HepG2 (cell line): Measurements from ENCODE around the gene WDR91. TPM values are rescaled to one million over a fixed set of nuclear protein-coding genes. Genes with fewer than 3 reads are reported as not detected.

Experiments used
- ATAC-seq: fragments of 200-7000 bp; cut with Tn5 transposase; 3 replicates; pipeline ENCODE4 v1.9.1; 2020; ENCODE audit warnings: mild to moderate bottlenecking, moderate library complexity
- BruUV-seq: library from RNA; stranded (reverse); fragments of 400-500 nt; replicated peaks from 2 replicates; lab custom pipeline; 2021; lab: Mats Ljungman, UMichigan
- CTCF ChIA-PET: fragments of 300-600 bp; formaldehyde crosslinking; extraction: SDS; loops from one replicate; lab custom pipeline; 2021; ENCODE audit warnings: low total read pairs, inconsistent platforms, low intra/inter-chr PET ratio; lab: Yijun Ruan, JAX
- POLR2A ChIA-PET: fragments of 350-600 bp; sonication (Branson Sonifier 250); formaldehyde crosslinking; loops from one replicate; lab custom pipeline; 2020; ENCODE audit warnings: antibody characterized with exemption, inconsistent platforms; lab: Yijun Ruan, JAX
- DNase-seq: peaks from one replicate; pipeline ENCODE4 v3.0.0-alpha.2; 2015; ENCODE audit warnings: low spot score
- FAIRE-seq: peaks from 3 replicates; lab custom pipeline; 2011; peaks lifted over from hg19 to GRCh38; lab: Jason Lieb, UNC
- H2AFZ ChIP-seq: one replicate; pipeline ENCODE4 v1.6.1; 2011; ENCODE audit warnings: low read length, inconsistent platforms
- H3K27ac ChIP-seq: fragments of 300-600 bp; 3 replicates; pipeline ENCODE4 v1.8.0; 2011; ENCODE audit warnings: mixed run types, mild to moderate bottlenecking, mixed read lengths, low read length, inconsistent platforms; ENCODE audit not compliant: insufficient read depth; ENCODE audit errors: extremely low read length
- H3K27me3 ChIP-seq, 2 experiments: fragments of 200-600 bp in 1 of 2; 2 replicates in 1 of 2; 3 replicates in 1 of 2; pipeline versions ENCODE4 v1.6.0 to v1.8.0; 2011; ENCODE audit warnings: low read length in 2 of 2, mild to moderate bottlenecking in 2 of 2, moderate library complexity in 2 of 2, inconsistent platforms in 1 of 2; ENCODE audit not compliant: insufficient read depth in 2 of 2, control insufficient read depth in 1 of 2
- H3K36me3 ChIP-seq, 2 experiments: fragments of 200-600 bp in 1 of 2; replicated peaks in 1 of 2; 2 replicates in 1 of 2; 3 replicates in 1 of 2; pipeline versions ENCODE4 v1.5.1 to v1.8.0; 2011; ENCODE audit warnings: low read length in 2 of 2, inconsistent platforms in 1 of 2; ENCODE audit not compliant: insufficient read depth in 2 of 2, control insufficient read depth in 1 of 2
- H3K4me1 ChIP-seq: 2 replicates; pipeline ENCODE4 v1.5.1; 2012; ENCODE audit warnings: low read length, inconsistent platforms; ENCODE audit not compliant: insufficient read depth
- H3K4me2 ChIP-seq: 2 replicates; pipeline ENCODE4 v1.6.0; 2011; ENCODE audit warnings: low read depth, low read length, inconsistent platforms
- H3K4me3 ChIP-seq, 3 experiments: fragments of 200-600 bp in 1 of 3; sonication (generic), shearing (Covaris generic) in 1 of 3; replicated peaks in 1 of 3; 2 replicates each; pipeline ENCODE4 v1.5.1; 2011 to 2016; ENCODE audit warnings: low read length in 3 of 3, inconsistent platforms in 2 of 3, low read depth in 2 of 3, mild to moderate bottlenecking in 2 of 3, control low read depth in 1 of 3, mixed read lengths in 1 of 3; ENCODE audit not compliant: insufficient read depth in 1 of 3
- H3K79me2 ChIP-seq: one replicate; pipeline ENCODE4 v1.6.1; 2011; ENCODE audit warnings: low read length, inconsistent platforms; ENCODE audit not compliant: insufficient read depth
- H3K9ac ChIP-seq: 2 replicates; pipeline ENCODE4 v1.6.0; 2011; ENCODE audit warnings: mild to moderate bottlenecking, low read depth, low read length, inconsistent platforms; ENCODE audit not compliant: insufficient read depth
- H3K9me3 ChIP-seq: 2 replicates; pipeline ENCODE4 v1.5.1; 2012; ENCODE audit warnings: mild to moderate bottlenecking, low read length
- H4K20me1 ChIP-seq: 2 replicates; pipeline ENCODE4 v1.6.0; 2011; ENCODE audit warnings: inconsistent platforms, mild to moderate bottlenecking, low read length, moderate library complexity; ENCODE audit not compliant: insufficient read depth
- GABPA ChIP-seq, 2 experiments: IDR thresholded peaks; 2 replicates each; pipeline ENCODE4 v1.6.1; 2011 to 2016; ENCODE audit warnings: low read depth in 2 of 2, low read length in 1 of 2, missing biosample characterization in 1 of 2, missing genetic modification characterization in 1 of 2
- GFI1 ChIP-seq: sonication (generic); formaldehyde crosslinking; IDR thresholded peaks from 2 replicates; pipeline ENCODE4 v1.5.0; 2020; ENCODE audit warnings: missing genetic modification reagents, mild to moderate bottlenecking, borderline replicate concordance
- HNRNPK ChIP-seq: fragments of 200-400 bp; formaldehyde crosslinking; IDR thresholded peaks from 2 replicates; pipeline ENCODE4 v1.6.1; 2018; ENCODE audit warnings: low read length, low read depth, moderate library complexity, mild to moderate bottlenecking; ENCODE audit not compliant: poor library complexity, severe bottlenecking
- KDM4B ChIP-seq: sonication (generic); formaldehyde crosslinking; IDR thresholded peaks from 2 replicates; pipeline ENCODE4 v1.4.0; 2020; ENCODE audit warnings: missing genetic modification reagents
- MTA3 ChIP-seq: sonication (generic); formaldehyde crosslinking; IDR thresholded peaks from 2 replicates; pipeline ENCODE4 v1.4.0; 2020; ENCODE audit warnings: missing genetic modification reagents
- NR2F2 ChIP-seq: IDR thresholded peaks from 2 replicates; pipeline ENCODE4 v1.6.1; 2012; ENCODE audit warnings: low read depth, inconsistent platforms, borderline replicate concordance
- PRDM15 ChIP-seq: sonication (generic); formaldehyde crosslinking; IDR thresholded peaks from 2 replicates; pipeline ENCODE4 v1.4.0; 2020; ENCODE audit warnings: missing genetic modification reagents
- RARA ChIP-seq: IDR thresholded peaks from 2 replicates; pipeline ENCODE4 v1.6.1; 2016; ENCODE audit warnings: missing genetic modification reagents, missing compliant biosample characterization
- RNF2 ChIP-seq: fragments of 450-650 bp; conservative IDR thresholded peaks from 2 replicates; pipeline ENCODE4 v1.6.1; 2016; ENCODE audit warnings: low read depth
- WIZ ChIP-seq: sonication (generic); formaldehyde crosslinking; IDR thresholded peaks from 2 replicates; pipeline ENCODE4 v1.5.1; 2020; ENCODE audit warnings: mild to moderate bottlenecking, missing genetic modification reagents
- ZNF24 ChIP-seq: fragments of 450-650 bp; IDR thresholded peaks from 2 replicates; pipeline ENCODE4 v1.6.1; 2017; ENCODE audit warnings: antibody characterized with exemption, mild to moderate bottlenecking
- ZNF577 ChIP-seq: sonication (generic); formaldehyde crosslinking; IDR thresholded peaks from 2 replicates; pipeline ENCODE4 v1.4.0; 2020; ENCODE audit warnings: mild to moderate bottlenecking, low read depth, missing genetic modification reagents, borderline replicate concordance
- ZNF772 ChIP-seq: sonication (generic); formaldehyde crosslinking; IDR thresholded peaks from 2 replicates; pipeline ENCODE4 v1.5.0; 2020; ENCODE audit warnings: mild to moderate bottlenecking, missing genetic modification reagents
- WGBS: methylation state at CpG from one replicate; pipeline ENCODE4 v1.1.6; 2017; ENCODE audit warnings: low lambda C conversion rate; 5-methylcytosine and 5-hydroxymethylcytosine counted together
- in situ Hi-C: cut with HindIII; loops from 2 replicates; pipeline ENCODE4 v1.10.0; 2017; ENCODE audit warnings: low pct_unique_long_range_greater_than_20kb; ENCODE audit not compliant: extremely low pct_ligation_motif_present
- intact Hi-C: fragments of 100-400 bp; cut with micrococcal nuclease; formaldehyde crosslinking; loops from one replicate; pipeline ENCODE4 v1.10.0; 2022; ENCODE audit not compliant: unreplicated experiment
- polyA plus RNA-seq, 8 experiments: library from polyadenylated mRNA; depleted of rRNA in 3 of 8; stranded (reverse) in 7 of 8; unstranded in 1 of 8; fragments of >200 nt; fragmentation: Illumina TruSeq in 4 of 8; extraction: Trizol in 4 of 8; gene quantifications; 2 replicates each; pipeline versions ENCODE4 v1.2.1 to v1.2.3, GENCODE V29; 2011 to 2016; ENCODE audit warnings: low read depth in 4 of 8, missing spikeins in 1 of 8, mixed read lengths in 1 of 8; ENCODE audit not compliant: insufficient read depth in 1 of 8
- total RNA-seq, 5 experiments: library from RNA; depleted of rRNA; stranded (reverse); fragments of >200 nt; fragmentation: Illumina TruSeq; extraction: Trizol; gene quantifications; 2 replicates each; pipeline ENCODE4 v1.2.3, GENCODE V29; 2016; ENCODE audit warnings: low read depth in 1 of 5

Gene WDR91
- total and polyA plus RNA-seq, 2 of the 13 experiments (the other 11 are each of a cell fraction or from before 2014, with no cell fraction given) = 11.6 to 12.1 TPM

- peaks cover 43% of the 10 kb centered on the region for H3K4me1 ChIP-seq
- DNase-seq = no peak
- ChIA-PET CTCF (no interaction called here), POLR2A (no interaction called here)
- no peak for TF ChIP-seq HNRNPK
- no peak for TF ChIP-seq GFI1 (CRISPR knock-in tag)
- no peak for TF ChIP-seq RARA
- TF ChIP-seq KDM4B (CRISPR knock-in tag) = no peak
- no peak for TF ChIP-seq GABPA (IDR thresholded peaks at IDR 0.05; ENCODE audit: low read depth, low read length)
- TF ChIP-seq GABPA (CRISPR knock-in tag; IDR thresholded peaks at IDR 0.05; ENCODE audit: low read depth) = no peak
- TF ChIP-seq WIZ (CRISPR knock-in tag) = no peak
- TF ChIP-seq ZNF772 (CRISPR knock-in tag) = no peak
- TF ChIP-seq ZNF24 = no peak
- no peak for TF ChIP-seq MTA3 (CRISPR knock-in tag)
- TF ChIP-seq RNF2 = no peak
- TF ChIP-seq PRDM15 (CRISPR knock-in tag) = no peak
- no peak for TF ChIP-seq ZNF577
- no peak for TF ChIP-seq NR2F2
- in situ Hi-C loops = loop anchor here (5.0 kb wide), 1 partner anchor 34 kb away; the partner anchor contains the start of gene WDR91
- no TSS peak for BruUV-seq
- FAIRE-seq = no peak
- intact Hi-C loops = no loop called here
- peaks cover 35% of the 10 kb centered on the region for H3K79me2 ChIP-seq
- no peaks in the 10 kb centered on the region for H3K27me3 ChIP-seq
- WGBS = 96% methylated on average over 13 of the region's 13 CpGs
- H3K9me3 ChIP-seq = peaks cover 30% of the 10 kb centered on the region
- peaks cover 22 to 73% of the 10 kb centered on the region in 2 experiments for H3K36me3 ChIP-seq
- no peak overlapping the region for H2AFZ ChIP-seq
- H3K4me2 ChIP-seq = no peak overlapping the region
- no peak overlapping the region for H3K4me3 ChIP-seq
- no peak for ATAC-seq
- peaks cover 5% of the 10 kb centered on the region; the same call in 1 of the 2 replicates for H4K20me1 ChIP-seq
- H3K27ac ChIP-seq = no peak overlapping the region
- no peak overlapping the region for H3K9ac ChIP-seq
These were observed 33.0 kb downstream of the WDR91 start for GRCh38 chr7:135178364-135178763.
